NOMO-1 treated with DMSO at 0.1 percent for 48 hours (cell line): Measurements from ENCODE around the gene TFPI.
"Not testable (repeated sequence)": the region's sequence is repeated elsewhere in the genome, so short reads cannot be mapped to it uniquely, and the experiment has no call there.

Source experiments
- DNase-seq: peaks from one replicate; lab custom pipeline; 2025; ENCODE audit not compliant: unreplicated experiment; lab: John Stamatoyannopoulos, UW

TFPI gene

GRCh38 chr2:187554704-187555082 is 458 bp upstream of the TFPI start:
- no peak for DNase-seq

DNA sequence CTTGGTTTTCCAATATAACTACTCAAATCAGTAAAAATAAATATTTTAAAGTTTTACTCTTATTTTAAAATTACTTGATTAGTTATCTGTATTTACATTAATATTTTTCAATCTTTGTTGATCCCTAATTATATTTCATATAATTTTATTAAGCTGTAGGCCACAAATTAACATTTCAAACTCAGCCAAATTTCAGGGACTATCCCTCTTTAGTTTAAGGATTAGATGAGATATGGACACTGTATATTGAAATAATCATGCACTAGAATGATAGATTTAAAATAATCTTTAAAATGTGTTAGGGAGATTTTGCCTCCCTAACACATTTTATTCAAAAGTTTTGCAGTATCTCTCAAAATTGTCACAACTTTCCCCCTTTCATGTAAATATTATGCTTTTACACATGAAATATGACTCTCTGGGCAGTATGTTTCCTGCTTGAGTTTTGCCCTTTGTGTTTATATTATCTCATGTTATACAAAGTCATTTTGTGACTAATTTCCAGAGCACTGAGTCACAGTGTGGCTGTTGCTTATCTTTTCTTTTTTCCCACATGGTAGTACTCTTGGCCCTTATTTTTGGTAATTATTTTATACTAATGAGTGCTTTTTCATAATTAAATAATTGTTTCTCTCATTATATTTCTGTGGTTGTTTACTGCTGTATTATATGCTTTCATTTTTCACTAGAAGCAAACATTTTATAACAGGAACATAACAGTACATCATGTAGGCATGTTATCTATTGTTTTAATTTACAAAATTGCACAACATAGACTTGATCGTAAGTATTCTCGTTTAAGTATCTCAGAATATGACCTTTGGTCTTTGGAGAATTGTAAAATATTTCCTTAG is 1.2 kb downstream of the TFPI start:
- no peak for DNase-seq

DNA sequence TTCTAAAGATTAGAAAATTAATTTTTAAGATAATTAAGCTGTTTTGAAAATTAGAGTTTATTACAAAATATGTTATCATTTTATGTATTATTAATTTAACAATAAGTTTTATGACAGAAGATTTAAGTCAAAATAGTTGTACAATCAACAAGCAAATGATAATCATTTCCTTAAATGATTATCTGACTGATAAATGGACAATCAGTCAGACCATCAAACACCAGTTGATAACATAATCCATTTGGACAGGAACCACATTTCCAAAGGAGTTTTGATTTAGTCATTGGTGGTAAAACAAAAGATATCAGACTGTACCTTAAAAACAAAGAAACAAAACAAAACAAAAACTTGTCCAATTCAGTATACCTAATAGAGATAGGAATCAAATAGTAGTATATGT is 1.9 kb downstream of the TFPI start:
- DNase-seq = no peak

DNA sequence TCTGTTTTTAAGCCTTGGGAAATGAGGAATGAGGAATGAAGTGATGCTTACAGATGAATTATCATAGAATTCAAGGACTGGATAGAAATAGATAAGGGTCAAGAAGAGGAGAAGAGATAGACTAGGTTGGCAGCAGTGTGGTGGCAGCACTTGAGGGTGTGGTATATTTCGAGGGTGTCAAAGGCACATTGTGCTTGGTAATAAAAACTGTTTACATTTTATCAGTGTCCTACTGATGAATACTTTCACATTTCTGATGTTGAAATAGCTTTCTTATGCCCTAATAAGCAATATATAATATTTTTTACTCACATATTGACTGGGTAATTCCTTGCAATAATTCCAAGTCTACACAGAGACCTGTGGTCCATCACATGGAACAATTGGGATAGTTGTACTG is 3.4 kb downstream of the TFPI start:
- no peak for DNase-seq

DNA sequence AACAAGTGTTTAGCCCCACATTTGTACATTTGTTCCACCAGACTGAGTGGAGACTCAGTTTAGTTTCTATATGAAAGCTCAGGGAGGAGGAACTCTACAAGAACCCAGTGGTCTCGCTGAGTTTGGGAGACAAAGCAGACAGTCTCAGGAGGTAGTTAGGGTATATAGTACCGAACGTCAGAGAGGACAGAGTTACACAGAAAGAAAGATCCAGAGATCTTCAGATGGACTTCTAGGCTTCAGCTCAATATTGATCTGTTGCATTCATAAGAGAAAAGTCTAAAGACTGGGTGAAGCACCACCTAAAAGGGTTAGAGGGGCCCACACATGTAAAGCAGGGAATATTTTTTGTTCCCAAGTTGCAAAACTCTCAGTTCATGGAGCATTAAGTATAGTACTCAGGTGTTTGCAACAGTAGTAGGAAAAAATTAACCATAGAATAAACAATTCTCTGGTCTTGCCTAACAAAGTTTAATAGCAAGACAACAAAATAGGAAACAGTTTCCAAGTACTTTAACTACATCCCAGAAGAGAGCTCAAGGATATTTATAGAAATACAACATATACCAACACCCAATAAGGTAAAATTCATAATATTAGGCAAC is 4.2 kb downstream of the TFPI start:
- DNase-seq = no peak

DNA sequence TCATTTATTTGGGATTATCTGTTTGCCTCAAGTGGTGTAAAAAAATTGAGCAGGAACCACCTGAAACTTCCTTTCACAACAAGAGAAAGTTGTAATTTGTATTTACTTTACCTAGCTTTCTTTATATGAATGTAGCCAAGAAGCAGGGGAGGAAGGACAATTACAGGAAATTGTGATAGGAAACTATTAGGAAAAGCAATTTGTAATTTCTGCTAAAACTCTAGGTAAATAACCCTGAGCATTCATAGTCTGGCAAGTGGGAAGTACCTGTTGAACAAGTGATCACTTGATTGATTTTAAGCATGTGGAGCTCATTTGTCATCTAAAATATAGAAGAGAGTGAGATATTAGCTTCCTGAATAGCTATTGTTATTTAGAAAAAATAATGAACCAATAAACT is 5.0 kb downstream of the TFPI start:
- DNase-seq = no peak

DNA sequence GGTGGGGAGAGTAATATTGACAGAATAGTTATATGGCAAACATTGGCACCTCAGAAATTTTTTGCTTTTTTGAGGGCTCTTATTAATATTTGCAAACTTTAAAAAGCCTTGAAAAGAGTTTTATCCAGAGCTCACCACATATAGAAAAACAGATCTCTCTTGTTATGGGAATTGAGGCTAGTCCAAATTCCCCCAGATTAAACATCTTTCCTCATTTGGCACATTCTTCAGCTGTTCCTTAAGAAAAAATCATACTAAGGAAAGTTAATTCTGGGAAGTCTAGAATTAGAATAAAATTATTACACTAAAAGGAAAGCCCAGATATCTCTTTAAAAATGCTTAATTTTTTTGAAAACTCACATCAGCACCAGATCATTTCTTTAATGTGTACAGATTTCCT is 5.6 kb downstream of the TFPI start:
- no peak for DNase-seq

DNA sequence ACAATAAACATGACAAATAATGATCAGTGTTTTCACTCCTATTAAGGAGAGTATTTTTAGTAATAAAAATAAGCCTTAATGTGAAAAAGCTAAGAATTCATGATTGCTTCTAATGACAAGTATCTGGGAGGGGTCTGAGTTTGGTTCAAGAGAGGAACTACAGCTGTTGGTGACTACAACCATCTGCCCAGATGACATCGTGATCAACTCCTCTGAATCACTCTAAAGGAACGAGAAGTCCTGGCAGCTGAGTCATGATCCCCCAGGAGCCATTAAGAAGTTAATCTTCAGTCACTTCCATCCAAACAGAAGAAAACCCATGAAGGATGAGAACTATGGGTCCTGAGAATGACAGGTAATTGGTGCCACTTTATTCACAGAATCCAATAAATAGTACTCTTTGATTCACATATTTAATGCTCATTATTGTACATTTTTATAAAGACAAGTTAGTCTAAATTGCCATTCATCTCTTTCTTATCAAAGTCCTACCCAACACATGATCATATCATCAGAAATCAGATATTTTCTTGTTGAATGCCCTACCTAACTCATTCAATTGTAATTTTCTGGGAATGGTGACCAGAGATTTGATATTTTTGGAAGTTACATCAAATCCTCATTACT is 6.8 kb downstream of the TFPI start:
- no peak for DNase-seq

DNA sequence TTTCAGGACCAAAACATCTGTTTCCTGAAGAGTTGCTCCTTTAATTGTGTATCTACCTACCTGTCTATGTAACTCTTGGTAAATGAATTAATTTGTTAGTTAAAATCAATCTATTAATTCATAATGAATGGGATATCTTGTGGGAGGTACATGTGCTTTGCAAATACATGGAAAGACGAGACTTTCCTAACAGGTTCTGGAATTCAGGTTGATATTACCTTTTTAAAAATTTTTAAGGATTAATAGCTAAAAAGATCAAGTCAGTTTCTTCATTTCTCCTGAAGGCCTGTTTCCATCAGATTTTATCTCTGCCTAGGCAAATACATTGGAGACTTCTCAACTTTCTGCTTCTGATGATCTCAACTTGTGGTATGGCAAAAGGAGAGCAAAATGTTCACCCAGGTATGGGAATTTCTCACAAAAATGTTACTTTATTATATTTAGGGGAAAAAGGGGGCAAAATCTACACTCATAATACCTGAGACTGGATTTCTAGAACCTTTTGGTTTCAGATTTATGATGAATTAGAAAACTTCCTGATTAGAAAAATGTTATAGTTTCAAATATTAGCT is 7.4 kb downstream of the TFPI start:
- no peak for DNase-seq

DNA sequence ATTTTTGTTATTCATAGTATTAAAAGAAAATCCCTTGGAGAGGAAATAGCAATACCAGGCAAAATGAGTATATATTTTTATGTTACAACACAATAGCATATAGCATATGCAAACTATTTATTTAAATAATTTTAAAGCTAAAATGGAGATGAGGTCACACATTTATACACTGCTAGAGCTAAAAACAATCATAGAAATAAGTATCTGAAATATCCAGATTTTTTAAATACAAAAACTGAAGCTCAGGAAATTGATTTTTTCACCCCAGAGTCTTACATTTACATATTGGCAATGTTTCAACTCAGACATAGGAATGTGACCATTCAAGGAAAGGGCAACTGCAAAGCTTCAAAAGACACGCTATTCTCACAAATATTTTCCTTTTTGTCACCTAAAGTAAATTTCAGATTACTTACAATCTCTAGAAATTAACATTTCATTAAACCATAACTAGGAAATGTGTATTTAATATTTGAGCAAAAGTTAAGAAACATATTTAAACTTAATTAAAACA is 8.9 kb downstream of the TFPI start:
- no peak for DNase-seq

- DNase-seq = no peak
Observed at GRCh38 chr2:187544371-187545080, 9.7 kb downstream of the TFPI start.

DNA sequence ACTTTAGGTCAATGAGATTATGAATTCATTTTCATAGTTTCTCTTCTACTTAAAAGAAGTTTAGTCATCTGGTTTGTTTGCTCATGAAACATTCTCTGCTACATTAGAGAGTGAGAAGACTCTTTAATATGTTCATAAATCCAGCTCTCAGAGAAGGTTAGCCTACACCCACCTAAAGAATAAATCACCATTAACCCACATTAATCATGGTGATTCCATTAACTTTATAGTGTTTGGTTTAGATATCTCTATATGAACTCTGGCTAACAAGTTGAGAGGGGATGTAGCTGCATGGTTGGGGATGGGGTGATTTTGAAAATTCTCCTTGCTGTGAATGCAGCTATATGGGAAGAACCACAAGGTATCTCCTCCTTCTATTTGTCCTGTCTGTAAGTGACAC is 10.7 kb downstream of the TFPI start:
- DNase-seq = no peak

DNA sequence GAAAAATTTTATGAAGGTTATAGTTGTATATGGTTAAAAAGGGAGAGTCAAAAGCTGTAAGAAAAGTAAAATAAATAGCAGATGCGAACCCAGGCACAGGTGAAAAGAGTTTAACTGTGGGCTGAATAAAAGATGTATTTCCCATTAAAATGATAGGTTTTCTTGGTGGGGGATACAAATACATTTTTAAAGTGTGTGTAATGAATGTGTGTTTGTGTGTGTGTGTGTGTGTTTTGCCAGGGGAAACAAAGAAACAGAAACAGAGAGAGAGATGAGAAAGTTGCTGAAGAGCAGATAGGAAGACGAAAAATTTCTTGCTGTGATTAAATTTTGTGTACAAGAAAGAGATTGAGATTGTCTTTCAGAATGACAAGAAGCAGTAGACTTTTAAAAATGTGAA is 12.1 kb downstream of the TFPI start:
- no peak for DNase-seq

- no peak for DNase-seq
Observed at GRCh38 chr2:187541086-187542085, 12.8 kb downstream of the TFPI start.

DNA sequence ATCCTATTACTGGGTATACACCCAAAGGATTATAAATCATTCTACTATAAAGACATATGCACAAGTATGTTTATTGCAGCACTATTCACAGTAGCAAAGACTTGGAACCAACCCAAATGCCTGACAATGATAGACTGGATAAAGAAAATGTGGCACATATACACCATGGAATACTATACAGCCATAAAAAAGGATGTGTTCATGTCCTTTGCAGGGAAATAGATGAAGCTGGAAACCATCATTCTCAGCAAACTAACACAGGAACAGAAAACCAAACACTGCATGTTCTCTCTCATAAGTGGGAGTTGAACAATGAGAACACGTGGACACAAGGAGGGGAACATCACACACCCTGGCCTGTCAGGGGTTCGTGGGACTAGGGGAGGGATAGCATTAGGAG is 16.0 kb downstream of the TFPI start:
- not testable (repeated sequence) for DNase-seq

- not testable (repeated sequence) for DNase-seq
Observed at GRCh38 chr2:187535381-187535780, 18.9 kb downstream of the TFPI start.

- DNase-seq = no peak
Observed at GRCh38 chr2:187532333-187533120, 21.7 kb downstream of the TFPI start.

GRCh38 chr2:187529977-187530721 is 24.1 kb downstream of the TFPI start:
- no peak for DNase-seq
